Measurements from ENCODE around the gene ABCA9. TPM values are rescaled to one million over a fixed set of nuclear protein-coding genes. Genes with fewer than 3 reads are reported as not detected.

The ABCA9 gene
- total and polyA plus RNA-seq, 2 of the 13 experiments (the other 11 are each of a cell fraction or from before 2014, with no cell fraction given) = 0.04 TPM; not detected in 1

DNA sequence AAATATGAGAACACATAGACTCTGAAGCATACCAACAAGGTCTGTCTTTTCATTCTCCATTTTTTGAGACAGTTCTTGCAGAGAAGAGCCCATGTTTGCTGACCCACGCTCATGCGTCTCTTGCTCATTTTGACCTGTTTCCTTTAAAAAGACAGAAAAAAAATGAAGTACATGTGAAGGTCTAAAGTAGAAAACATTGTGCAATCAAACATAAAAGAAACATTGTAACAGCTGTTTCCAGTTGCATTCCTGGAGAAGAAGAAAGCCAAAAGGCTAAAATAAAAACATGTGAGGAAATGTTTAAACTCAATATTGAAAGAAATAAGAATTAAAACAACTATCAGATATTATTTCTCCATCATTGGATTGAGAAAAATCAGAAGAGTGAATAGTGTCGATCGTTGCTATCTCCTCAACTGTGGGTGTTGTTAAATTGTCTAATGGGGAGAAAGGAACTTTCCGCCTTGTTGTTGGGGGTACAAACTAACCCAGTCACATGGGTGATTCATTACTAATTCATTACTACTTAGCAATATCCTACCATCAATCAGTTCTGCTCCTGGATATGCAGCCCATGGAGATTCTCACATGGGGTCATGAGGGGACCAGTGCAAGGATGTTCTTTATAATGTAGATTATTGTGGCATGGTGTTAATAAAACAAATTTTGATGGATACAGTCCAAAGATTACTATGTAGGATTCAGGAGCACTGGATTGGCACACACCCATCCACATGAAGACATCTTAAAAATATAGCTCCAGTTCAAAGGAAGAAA, 9.5 kb downstream of the ABCA9 start (continued):
- TF ChIP-seq, protein P1, sequence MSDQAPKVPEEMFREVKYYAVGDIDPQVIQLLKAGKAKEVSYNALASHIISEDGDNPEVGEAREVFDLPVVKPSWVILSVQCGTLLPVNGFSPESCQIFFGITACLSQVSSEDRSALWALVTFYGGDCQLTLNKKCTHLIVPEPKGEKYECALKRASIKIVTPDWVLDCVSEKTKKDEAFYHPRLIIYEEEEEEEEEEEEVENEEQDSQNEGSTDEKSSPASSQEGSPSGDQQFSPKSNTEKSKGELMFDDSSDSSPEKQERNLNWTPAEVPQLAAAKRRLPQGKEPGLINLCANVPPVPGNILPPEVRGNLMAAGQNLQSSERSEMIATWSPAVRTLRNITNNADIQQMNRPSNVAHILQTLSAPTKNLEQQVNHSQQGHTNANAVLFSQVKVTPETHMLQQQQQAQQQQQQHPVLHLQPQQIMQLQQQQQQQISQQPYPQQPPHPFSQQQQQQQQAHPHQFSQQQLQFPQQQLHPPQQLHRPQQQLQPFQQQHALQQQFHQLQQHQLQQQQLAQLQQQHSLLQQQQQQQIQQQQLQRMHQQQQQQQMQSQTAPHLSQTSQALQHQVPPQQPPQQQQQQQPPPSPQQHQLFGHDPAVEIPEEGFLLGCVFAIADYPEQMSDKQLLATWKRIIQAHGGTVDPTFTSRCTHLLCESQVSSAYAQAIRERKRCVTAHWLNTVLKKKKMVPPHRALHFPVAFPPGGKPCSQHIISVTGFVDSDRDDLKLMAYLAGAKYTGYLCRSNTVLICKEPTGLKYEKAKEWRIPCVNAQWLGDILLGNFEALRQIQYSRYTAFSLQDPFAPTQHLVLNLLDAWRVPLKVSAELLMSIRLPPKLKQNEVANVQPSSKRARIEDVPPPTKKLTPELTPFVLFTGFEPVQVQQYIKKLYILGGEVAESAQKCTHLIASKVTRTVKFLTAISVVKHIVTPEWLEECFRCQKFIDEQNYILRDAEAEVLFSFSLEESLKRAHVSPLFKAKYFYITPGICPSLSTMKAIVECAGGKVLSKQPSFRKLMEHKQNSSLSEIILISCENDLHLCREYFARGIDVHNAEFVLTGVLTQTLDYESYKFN (CRISPR knock-in tag; conservative IDR thresholded peaks at IDR 0.05) = peak; percentile 77
- TF ChIP-seq FUBP1 (CRISPR knock-in tag; IDR thresholded peaks at IDR 0.05; ENCODE audit: borderline replicate concordance) (no peak), MIXL1 (CRISPR knock-in tag; IDR thresholded peaks at IDR 0.05) (peak; percentile 25; the same call in 1 of the 2 replicates), CBFB (CRISPR knock-in tag; IDR thresholded peaks at IDR 0.05) (no peak), ZNF383 (CRISPR knock-in tag; IDR thresholded peaks at IDR 0.05; ENCODE audit: borderline replicate concordance) (no peak), RXRB (CRISPR knock-in tag; IDR thresholded peaks at IDR 0.05; ENCODE audit: borderline replicate concordance) (peak; percentile 69; the same call in 1 of the 2 replicates), ISL2 (CRISPR knock-in tag; IDR thresholded peaks at IDR 0.05) (peak; percentile 80), ERF (CRISPR knock-in tag; IDR thresholded peaks at IDR 0.05) (peak; percentile 48; the same call in 1 of the 2 replicates), ZSCAN9 (CRISPR knock-in tag; IDR thresholded peaks at IDR 0.05; ENCODE audit: borderline replicate concordance) (peak; percentile 47; the same call in 1 of the 2 replicates), ZNF879 (CRISPR knock-in tag; IDR thresholded peaks at IDR 0.05) (no peak), BCL6 (CRISPR knock-in tag; IDR thresholded peaks at IDR 0.05) (peak; percentile 73; the same call in 1 of the 2 replicates), TEAD3 (CRISPR knock-in tag; optimal IDR thresholded peaks at IDR 0.05; ENCODE audit: borderline replicate concordance) (peak; percentile 46)
- TF ChIP-seq, protein P2, sequence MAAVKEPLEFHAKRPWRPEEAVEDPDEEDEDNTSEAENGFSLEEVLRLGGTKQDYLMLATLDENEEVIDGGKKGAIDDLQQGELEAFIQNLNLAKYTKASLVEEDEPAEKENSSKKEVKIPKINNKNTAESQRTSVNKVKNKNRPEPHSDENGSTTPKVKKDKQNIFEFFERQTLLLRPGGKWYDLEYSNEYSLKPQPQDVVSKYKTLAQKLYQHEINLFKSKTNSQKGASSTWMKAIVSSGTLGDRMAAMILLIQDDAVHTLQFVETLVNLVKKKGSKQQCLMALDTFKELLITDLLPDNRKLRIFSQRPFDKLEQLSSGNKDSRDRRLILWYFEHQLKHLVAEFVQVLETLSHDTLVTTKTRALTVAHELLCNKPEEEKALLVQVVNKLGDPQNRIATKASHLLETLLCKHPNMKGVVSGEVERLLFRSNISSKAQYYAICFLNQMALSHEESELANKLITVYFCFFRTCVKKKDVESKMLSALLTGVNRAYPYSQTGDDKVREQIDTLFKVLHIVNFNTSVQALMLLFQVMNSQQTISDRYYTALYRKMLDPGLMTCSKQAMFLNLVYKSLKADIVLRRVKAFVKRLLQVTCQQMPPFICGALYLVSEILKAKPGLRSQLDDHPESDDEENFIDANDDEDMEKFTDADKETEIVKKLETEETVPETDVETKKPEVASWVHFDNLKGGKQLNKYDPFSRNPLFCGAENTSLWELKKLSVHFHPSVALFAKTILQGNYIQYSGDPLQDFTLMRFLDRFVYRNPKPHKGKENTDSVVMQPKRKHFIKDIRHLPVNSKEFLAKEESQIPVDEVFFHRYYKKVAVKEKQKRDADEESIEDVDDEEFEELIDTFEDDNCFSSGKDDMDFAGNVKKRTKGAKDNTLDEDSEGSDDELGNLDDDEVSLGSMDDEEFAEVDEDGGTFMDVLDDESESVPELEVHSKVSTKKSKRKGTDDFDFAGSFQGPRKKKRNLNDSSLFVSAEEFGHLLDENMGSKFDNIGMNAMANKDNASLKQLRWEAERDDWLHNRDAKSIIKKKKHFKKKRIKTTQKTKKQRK (IDR thresholded peaks at IDR 0.05; ENCODE audit: low read length) = no peak
- TF ChIP-seq, protein P3, sequence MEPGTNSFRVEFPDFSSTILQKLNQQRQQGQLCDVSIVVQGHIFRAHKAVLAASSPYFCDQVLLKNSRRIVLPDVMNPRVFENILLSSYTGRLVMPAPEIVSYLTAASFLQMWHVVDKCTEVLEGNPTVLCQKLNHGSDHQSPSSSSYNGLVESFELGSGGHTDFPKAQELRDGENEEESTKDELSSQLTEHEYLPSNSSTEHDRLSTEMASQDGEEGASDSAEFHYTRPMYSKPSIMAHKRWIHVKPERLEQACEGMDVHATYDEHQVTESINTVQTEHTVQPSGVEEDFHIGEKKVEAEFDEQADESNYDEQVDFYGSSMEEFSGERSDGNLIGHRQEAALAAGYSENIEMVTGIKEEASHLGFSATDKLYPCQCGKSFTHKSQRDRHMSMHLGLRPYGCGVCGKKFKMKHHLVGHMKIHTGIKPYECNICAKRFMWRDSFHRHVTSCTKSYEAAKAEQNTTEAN (CRISPR knock-in tag; conservative IDR thresholded peaks at IDR 0.05) = peak; percentile 43; the same call in 1 of the 2 replicates
